ENCODE data around the gene DDIT3. TPM values are rescaled to one million over a fixed set of nuclear protein-coding genes. Genes with fewer than 3 reads are reported as not detected.
A peak's percentile ranks its signal among the peaks of the same experiment; 100 is the strongest.
"Not testable (repeated sequence)": the region's sequence is repeated elsewhere in the genome, so short reads cannot be mapped to it uniquely, and the experiment has no call there.

The DDIT3 gene
- total RNA-seq, 1 experiment from 2014 or later, result 79.2 TPM

DNA sequence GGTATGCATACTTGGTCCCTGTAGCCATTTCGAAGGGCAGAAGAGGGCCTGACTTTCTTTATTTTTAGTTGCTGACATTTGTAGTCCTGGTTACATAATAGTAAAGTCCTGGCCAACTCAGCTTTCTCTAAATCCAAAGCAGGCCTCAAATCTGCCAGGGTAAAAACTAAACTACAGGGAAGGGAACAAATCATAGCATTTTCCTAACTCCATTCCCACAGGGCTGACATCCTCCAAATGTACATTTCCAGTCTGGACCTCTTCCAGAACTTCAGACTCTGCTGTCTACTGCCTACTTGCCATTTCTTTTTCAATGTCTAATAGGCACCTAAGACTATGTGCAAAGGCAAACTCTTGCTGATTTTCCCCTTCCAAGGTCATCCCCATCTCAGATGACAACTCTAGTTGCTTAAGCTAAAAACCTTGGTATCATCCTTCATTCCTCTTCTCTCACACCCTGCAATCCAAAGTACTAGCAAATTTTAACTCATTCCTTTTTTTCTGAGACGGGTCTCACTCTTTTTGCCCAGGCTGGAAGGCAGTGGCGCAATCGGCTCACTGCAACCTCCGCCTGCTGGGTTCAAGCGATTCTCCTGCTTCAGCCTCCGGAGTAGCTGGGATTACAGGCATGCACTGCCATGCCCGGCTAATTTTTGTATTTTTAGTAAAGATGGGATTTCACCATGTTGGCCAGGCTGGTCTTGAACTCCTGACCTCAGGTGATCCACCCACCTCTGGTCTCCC lies 2.0 kb downstream of the DDIT3 start:
- no peak for DNase-seq
- BruUV-seq (replicated peaks), result no TSS peak
- intact Hi-C loops (cut with micrococcal nuclease; ENCODE audit: unreplicated experiment), result no loop called here
- no peaks in the 10 kb centered on the region for H3K9me3 Mint-ChIP-seq (ENCODE audit: unreplicated experiment)
- peaks cover 4% of the 10 kb centered on the region for H3K36me3 ChIP-seq (ENCODE audit: control insufficient read depth, insufficient read depth, low read length)
- ChIA-PET POLR2A (no interaction called here), CTCF (no interaction called here)
- no peaks in the 10 kb centered on the region for H3K27me3 Mint-ChIP-seq (ENCODE audit: insufficient read depth, unreplicated experiment)
- no peaks in the 10 kb centered on the region for H3K9me3 ChIP-seq
- peaks cover 22% of the 10 kb centered on the region for H3K4me1 Mint-ChIP-seq (ENCODE audit: low read depth, unreplicated experiment)
- H3K4me1 ChIP-seq, result peaks cover 20% of the 10 kb centered on the region
- H3K4me3 ChIP-seq (ENCODE audit: low read depth, low read length), result peak overlapping the region; percentile 71; the same call in 1 of the 2 replicates
- H3K4me3 Mint-ChIP-seq (ENCODE audit: unreplicated experiment), result peak overlapping the region; percentile 86
- H3K36me3 Mint-ChIP-seq (ENCODE audit: insufficient read depth, unreplicated experiment), result peaks cover 98% of the 10 kb centered on the region
- no peaks in the 10 kb centered on the region for H3K27me3 ChIP-seq (replicated peaks; ENCODE audit: control insufficient read depth, insufficient read depth, low read length)
- TF ChIP-seq, protein P1, sequence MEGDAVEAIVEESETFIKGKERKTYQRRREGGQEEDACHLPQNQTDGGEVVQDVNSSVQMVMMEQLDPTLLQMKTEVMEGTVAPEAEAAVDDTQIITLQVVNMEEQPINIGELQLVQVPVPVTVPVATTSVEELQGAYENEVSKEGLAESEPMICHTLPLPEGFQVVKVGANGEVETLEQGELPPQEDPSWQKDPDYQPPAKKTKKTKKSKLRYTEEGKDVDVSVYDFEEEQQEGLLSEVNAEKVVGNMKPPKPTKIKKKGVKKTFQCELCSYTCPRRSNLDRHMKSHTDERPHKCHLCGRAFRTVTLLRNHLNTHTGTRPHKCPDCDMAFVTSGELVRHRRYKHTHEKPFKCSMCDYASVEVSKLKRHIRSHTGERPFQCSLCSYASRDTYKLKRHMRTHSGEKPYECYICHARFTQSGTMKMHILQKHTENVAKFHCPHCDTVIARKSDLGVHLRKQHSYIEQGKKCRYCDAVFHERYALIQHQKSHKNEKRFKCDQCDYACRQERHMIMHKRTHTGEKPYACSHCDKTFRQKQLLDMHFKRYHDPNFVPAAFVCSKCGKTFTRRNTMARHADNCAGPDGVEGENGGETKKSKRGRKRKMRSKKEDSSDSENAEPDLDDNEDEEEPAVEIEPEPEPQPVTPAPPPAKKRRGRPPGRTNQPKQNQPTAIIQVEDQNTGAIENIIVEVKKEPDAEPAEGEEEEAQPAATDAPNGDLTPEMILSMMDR (IDR thresholded peaks at IDR 0.05; ENCODE audit: insufficient read depth in 1 of 2, low read depth in 1 of 2, low read length in 1 of 2, severe bottlenecking in 1 of 2, unreplicated experiment in 1 of 2), result no peak
- peak overlapping the region; percentile 94 for H3K27ac Mint-ChIP-seq (ENCODE audit: unreplicated experiment)

- H3K27me3 ChIP-seq (replicated peaks; ENCODE audit: control insufficient read depth, insufficient read depth, low read length); H3K4me3 ChIP-seq (ENCODE audit: low read depth, low read length); intact Hi-C loops (cut with micrococcal nuclease; ENCODE audit: unreplicated experiment); DNase-seq; BruUV-seq (replicated peaks); CTCF ChIA-PET; H3K9me3 Mint-ChIP-seq (ENCODE audit: unreplicated experiment); H3K27me3 Mint-ChIP-seq (ENCODE audit: insufficient read depth, unreplicated experiment); H3K36me3 ChIP-seq (ENCODE audit: control insufficient read depth, insufficient read depth, low read length); H3K9me3 ChIP-seq: not testable (repeated sequence)
- peaks cover 20% of the 10 kb centered on the region for H3K4me1 ChIP-seq
- peaks cover 98% of the 10 kb centered on the region for H3K36me3 Mint-ChIP-seq (ENCODE audit: insufficient read depth, unreplicated experiment)
- H3K27ac Mint-ChIP-seq (ENCODE audit: unreplicated experiment), result peak overlapping the region; percentile 94
- H3K4me1 Mint-ChIP-seq (ENCODE audit: low read depth, unreplicated experiment), result peaks cover 22% of the 10 kb centered on the region
- H3K4me3 Mint-ChIP-seq (ENCODE audit: unreplicated experiment), result peak overlapping the region; percentile 86
- POLR2A ChIA-PET, result interaction anchor here (0.9 kb wide), 1 partner anchor 14 kb away, joined by 3 read pairs; no protein-coding TSS in a partner anchor
Measured at GRCh38 chr12:57517718-57518117, 2.6 kb downstream of the DDIT3 start.

- intact Hi-C loops (cut with micrococcal nuclease; ENCODE audit: unreplicated experiment), result no loop called here
- peak overlapping the region; percentile 86 for H3K4me3 Mint-ChIP-seq (ENCODE audit: unreplicated experiment)
- CTCF ChIA-PET, result no interaction called here
- H3K27ac Mint-ChIP-seq (ENCODE audit: unreplicated experiment), result peak overlapping the region; percentile 94
- Histone ChIP-seq H3K27me3 (replicated peaks; ENCODE audit: control insufficient read depth, insufficient read depth, low read length) (no peaks in the 10 kb centered on the region), H3K9me3 (no peaks in the 10 kb centered on the region), H3K36me3 (ENCODE audit: control insufficient read depth, insufficient read depth, low read length) (peaks cover 4% of the 10 kb centered on the region), H3K4me3 (ENCODE audit: low read depth, low read length) (no peak overlapping the region), H3K4me1 (peaks cover 20% of the 10 kb centered on the region)
- peaks cover 100% of the 10 kb centered on the region for H3K36me3 Mint-ChIP-seq (ENCODE audit: insufficient read depth, unreplicated experiment)
- H3K27me3 Mint-ChIP-seq (ENCODE audit: insufficient read depth, unreplicated experiment), result no peaks in the 10 kb centered on the region
- TF ChIP-seq, protein P1 (IDR thresholded peaks at IDR 0.05; ENCODE audit: insufficient read depth in 1 of 2, low read depth in 1 of 2, low read length in 1 of 2, severe bottlenecking in 1 of 2, unreplicated experiment in 1 of 2), result no peak
- BruUV-seq (replicated peaks), result no TSS peak
- DNase-seq, result no peak
- POLR2A ChIA-PET, result interaction anchor here (0.6 to 0.9 kb wide), 2 partner anchors 13 to 29 kb away, joined by 3 to 7 read pairs; no protein-coding TSS in a partner anchor
- H3K4me1 Mint-ChIP-seq (ENCODE audit: low read depth, unreplicated experiment), result peaks cover 22% of the 10 kb centered on the region
- no peaks in the 10 kb centered on the region for H3K9me3 Mint-ChIP-seq (ENCODE audit: unreplicated experiment)
Measured at GRCh38 chr12:57517187-57517586, 3.1 kb downstream of the DDIT3 start.

Measured in Caco-2 (cell line).